Measurements from ENCODE around the gene ACOT7. TPM values are rescaled to one million over a fixed set of nuclear protein-coding genes. Genes with fewer than 3 reads are reported as not detected.

ACOT7 gene
- total RNA-seq, 1 donor from 2014 or later, result 23.1 TPM

DNA sequence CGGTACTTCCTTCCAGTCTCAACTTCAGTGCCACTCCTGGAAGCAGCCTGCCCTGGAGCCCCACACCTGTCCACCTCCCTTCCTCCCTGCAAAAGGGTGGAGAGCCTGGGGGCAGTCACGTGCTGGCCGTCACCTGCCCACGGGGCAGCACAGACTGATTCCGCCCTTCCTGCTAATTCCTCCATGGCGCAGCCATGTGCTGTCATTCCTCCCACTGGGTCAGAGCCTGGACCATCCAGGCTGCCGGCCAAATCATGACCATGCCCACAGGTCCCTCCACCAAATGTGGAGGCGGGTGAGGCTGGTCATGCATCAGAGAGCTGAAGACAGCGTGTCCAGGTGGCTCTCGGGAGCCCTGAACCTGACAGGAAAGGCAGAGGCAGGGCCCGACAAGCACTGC is 108.2 kb downstream of the ACOT7 start:
- no peak for DNase-seq (ENCODE audit: low read depth)

DNA sequence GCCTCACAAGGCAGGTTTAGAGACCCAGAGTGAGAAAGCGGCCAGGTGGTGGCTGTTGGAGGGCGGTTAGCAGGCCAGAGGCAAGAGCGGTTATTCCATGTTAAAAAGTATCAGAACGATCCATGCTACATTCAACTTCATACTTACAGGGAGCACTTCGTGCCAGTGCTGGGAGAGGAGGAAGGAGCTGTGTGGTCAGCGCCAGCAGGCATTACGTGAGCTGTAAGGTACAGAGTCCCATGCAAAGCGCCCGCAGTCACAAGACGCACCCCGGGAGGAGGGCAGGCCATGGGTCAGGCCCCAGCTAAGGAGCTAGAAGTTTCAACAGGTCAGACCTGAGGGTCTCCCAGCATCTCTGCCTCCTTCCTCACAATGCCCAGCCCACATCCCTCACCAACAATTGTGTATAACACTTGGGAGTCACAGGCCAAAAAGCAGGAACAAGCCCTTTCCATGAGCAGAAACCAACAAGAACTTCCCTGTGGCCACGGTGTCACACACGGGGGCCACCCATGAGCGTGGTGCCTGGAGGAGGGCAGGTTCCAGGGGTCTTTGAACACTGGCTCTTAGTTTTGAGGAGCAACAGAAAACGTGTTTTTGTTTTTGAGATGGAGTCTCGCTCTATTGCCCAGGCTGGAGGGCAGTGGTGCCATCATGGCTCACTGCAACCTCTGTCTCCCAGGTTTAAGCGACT is 110.8 kb downstream of the ACOT7 start:
- DNase-seq (ENCODE audit: low read depth), result no peak

DNA sequence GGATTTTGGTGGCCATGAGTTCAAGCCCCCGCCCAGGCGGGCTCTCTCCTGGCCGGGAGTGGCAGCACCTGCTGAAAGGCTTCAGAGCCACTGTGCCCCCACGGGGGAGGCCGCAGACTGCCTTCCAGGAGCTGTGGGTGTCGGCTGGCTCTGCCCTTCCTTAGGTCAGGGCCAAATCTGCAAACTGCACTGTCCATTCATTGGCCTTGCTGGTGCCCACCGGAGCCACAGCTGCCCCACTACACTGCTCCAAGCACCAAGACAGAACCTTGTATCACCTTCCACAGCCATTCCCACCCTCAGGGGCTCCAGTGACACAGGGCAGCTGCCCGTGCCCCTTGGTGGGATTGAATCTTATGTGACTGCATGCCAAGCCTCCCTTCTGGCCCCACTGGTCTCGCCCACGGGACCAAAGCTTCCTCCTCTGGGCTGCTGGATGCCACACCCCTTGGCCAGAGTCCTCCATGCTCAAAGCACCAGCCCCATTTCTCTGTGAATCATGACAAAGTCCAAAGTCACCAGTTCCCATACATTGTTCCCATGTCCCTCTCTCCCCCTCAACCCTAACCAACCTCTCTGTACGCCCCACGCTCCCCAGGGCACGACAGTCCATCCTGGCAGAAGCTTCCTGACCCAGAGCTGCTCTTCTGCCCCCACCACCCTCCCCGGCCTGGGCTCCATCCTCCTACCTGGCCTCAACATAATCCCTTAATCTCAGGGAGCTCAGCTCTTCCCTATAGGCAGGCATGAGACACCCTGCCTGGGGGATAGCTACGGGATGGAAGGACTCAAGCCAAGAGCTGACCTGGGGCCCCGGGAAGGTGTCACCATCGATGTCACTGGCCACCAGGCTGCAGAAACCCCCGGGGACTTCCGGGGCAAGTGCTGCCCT is 111.8 kb downstream of the ACOT7 start:
- DNase-seq (ENCODE audit: low read depth), result no peak

- no peak for DNase-seq (ENCODE audit: low read depth)
Measured at GRCh38 chr1:6280761-6281451, 112.7 kb downstream of the ACOT7 start.

- DNase-seq (ENCODE audit: low read depth), result no peak
Measured at GRCh38 chr1:6279613-6280383, 113.8 kb downstream of the ACOT7 start.

DNA sequence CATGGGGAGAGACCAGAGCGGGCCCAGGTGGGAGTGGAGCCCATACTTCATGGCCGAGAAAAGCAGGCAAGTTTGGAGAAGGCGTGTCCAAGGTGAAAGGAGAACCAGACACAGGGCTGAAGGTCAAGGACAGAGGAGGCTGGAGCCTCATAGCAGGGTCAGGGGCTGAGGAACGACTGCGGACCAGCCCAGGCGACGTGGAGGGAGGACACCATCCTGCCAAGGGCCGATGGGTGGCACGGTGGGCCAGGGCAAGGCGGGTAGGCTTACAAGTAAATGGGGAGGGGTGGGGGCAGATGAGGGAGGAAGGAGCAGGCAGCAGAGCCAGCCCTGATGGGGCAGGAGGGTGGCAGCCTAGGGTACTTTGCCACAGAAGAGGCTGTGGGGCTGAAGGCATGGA is 114.5 kb downstream of the ACOT7 start:
- no peak for DNase-seq (ENCODE audit: low read depth)

GRCh38 chr1:6278263-6278662 is 115.3 kb downstream of the ACOT7 start:
- no peak for DNase-seq (ENCODE audit: low read depth)

- no peak for DNase-seq (ENCODE audit: low read depth)
Measured at GRCh38 chr1:6276811-6277555, 116.6 kb downstream of the ACOT7 start.

- DNase-seq (ENCODE audit: low read depth), result peak; percentile 38
Measured at GRCh38 chr1:6275826-6276782, 117.5 kb downstream of the ACOT7 start.

GRCh38 chr1:6274622-6275139 is 118.9 kb downstream of the ACOT7 start:
- no peak for DNase-seq (ENCODE audit: low read depth)

DNA sequence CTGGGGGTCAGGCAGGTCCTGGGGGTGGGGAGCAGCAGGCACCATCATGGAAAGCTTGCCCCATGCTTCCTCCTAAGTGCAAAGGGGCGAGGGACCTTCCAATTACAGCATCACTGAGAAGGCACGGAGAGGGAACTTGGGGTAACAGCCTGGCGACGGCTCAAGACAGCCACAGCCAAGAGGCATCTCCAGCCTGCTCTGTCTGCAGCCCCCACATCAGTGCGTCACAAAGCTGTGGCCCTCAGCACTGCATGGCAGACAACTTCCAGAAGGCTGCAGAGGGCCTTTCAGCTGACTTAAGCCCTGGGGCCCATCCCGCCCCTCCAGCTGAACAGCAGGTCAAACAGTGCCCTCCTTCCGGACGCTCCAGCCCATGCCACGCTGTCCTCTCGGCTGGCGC is 119.5 kb downstream of the ACOT7 start:
- DNase-seq (ENCODE audit: low read depth), result no peak

DNA sequence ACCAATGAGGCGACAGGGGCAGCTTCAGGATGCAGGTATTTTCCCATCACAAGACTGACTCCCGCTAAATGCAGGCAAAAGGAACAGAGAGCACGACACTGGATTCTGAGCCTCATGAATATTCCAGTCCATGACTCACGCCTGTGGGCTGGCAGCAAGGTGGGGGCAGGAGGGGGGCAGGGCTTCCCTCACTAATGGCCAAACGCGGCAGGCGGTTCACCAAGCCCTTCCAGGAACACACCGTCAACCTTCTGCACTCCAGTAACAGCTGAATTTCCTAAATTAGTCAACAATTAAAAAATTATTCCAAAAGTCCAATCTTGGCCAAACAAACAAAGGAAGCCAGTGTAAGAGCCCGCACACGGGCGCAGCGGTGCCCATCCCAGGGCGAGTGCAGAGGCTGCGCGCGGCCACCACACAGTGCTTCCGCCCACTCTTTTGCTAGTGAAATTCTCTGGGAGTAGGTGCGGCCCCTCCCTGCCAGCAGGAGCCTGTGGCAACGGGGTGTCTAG is 120.1 kb downstream of the ACOT7 start:
- peak; percentile 92 for DNase-seq (ENCODE audit: low read depth)

DNA sequence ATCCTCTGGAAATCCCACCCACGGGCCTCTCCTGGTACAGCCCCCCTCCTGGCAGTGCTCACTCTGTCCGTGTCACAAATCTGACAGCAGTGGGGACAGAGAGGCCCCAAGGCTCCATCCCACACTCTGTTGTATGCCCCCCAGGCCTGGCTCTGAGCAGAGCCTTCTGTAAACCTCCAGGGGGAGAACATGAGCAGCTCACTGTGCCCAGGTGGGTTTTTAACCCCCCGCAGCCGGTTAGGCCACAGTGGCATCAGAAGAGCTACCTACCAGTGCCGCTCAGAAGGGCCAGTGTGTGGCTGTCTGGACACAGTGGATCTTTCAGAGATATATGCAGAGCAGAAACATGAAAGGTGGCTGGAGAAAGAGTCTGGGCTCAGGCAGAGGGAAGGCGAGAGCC is 120.7 kb downstream of the ACOT7 start:
- no peak for DNase-seq (ENCODE audit: low read depth)

- no peak for DNase-seq (ENCODE audit: low read depth)
Measured at GRCh38 chr1:6272452-6272851, 121.1 kb downstream of the ACOT7 start.

DNA sequence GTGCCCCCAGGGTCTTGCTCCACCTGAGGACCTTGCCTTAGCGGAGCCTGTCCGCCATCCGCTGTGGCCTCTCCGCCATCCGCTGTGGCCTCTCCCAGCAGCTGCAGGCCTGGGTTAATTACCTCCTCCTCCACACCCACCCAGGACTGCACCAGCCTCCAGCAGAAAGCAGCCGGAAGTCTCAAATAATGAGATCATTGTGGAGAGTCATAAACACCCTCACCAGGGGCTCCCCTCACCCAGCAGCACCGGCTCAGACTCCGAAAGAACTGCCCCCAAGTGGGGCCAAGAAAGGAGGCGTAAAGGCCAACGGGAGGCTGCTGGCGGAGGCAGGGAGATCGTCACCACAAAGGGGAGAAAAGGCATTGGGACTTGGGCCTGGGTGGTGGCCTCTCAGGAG is 122.0 kb downstream of the ACOT7 start:
- no peak for DNase-seq (ENCODE audit: low read depth)

DNA sequence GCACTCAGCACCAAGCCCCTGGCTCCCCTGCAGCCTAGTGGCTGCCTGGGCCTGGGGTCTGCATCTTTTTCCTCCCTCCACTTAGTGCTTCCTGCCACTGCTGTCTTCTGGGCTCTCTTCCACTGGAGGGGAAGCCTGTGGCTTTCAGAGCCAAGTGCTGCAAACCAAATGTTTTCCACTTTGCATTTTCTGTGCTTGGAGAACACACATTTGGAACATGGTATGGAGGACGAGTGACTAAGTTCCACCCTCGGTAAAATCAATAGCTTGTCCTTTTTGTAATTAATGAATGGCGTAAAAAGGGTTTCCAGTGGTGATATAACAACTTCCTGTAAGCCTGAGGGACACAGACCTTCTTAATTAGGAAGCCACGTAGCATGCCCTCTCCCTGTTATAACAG is 122.6 kb downstream of the ACOT7 start:
- DNase-seq (ENCODE audit: low read depth), result no peak

DNA sequence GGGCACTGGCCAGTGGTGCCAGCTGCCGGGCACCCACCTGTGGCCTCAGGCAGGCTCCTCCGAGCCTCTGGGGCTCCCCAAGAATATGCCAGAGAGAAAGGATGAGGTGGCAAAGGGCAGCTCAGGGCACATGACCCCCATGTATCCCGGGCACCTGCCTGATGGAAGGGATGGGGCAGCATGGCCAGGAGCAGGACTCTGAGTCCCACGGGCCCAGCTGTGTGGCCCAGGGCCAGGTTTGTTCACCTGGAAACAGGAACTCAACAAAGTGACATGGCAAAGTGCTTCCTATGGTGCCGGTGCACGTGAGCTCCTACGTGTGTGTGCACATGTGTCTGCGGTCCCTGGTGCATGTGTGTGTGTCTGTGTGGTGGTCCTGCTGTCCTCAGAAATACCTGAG is 123.2 kb downstream of the ACOT7 start:
- DNase-seq (ENCODE audit: low read depth), result no peak

DNA sequence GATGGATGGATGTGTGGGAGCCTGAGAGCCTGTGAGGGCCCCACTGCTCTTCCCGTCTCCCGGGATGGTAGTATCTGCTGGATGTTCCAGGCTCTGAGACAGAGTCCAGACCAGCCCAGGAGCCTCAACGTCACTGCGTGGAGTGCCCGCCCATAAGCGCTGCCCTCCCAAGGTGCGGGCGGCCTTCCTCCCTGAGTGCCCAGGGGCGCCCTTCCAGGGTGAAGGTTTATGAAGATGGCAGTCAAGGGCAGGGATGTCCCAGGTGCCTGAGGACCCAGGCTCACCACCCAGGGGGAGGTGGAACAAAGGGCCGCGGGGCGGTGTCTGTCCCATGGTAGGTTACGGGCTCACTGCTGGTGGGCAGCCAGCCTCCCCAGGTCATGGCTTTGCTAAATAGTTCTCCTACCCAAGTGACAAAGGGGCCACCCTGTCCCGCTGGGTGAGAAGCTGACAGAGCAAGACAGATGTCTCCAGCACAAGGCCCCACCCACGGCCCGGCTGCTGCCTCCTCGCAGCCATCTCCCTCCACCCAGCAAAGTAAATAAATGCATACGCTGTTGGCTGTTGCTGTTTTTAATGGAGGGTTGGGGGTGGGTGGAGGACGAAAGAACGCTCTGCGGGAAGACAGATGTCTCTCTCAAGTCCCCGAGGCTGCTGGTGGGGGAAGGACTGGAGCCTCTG is 123.7 kb downstream of the ACOT7 start:
- no peak for DNase-seq (ENCODE audit: low read depth)

DNA sequence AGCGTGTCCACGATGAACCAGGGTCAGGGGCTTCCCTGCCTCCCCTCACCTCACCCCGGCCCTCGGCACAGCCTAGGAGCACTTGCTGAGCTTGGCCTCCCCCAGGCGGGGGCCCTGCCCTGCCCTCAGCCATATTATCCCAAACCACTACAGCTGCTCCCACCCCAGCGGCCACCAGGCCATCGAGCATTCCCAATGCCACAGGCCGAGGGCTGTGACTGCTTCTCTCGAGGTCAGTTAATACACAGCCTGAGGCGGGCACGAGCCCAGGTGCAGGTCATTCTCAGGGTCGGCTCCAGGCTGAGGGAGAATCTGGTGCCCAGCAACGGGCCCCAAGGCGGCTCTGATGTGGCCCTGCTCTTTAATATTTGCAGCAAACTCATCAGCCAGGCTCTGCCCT is 124.3 kb downstream of the ACOT7 start:
- DNase-seq (ENCODE audit: low read depth), result no peak

Data from renal cortical epithelial cell (primary cell).